HG02763 (cell line): ENCODE data around the gene RAB11FIP4.

ENCODE experiments used
- ATAC-seq: cut with Tn5 transposase; IDR thresholded peaks from one replicate; pipeline ENCODE4 v1.9.1; 2021; ENCODE audit warnings: mild to moderate bottlenecking, moderate library complexity; ENCODE audit not compliant: unreplicated experiment

RAB11FIP4 gene

GRCh38 chr17:31456814-31457213, 65.3 kb downstream of the RAB11FIP4 start:
- no peak for ATAC-seq

- ATAC-seq, result no peak
These were observed 66.1 kb downstream of the RAB11FIP4 start for GRCh38 chr17:31457391-31458234.

- no peak for ATAC-seq
These were observed 67.4 kb downstream of the RAB11FIP4 start for GRCh38 chr17:31458829-31459228.

GRCh38 chr17:31459716-31460115, 68.2 kb downstream of the RAB11FIP4 start:
- no peak for ATAC-seq

GRCh38 chr17:31460226-31460721, 68.8 kb downstream of the RAB11FIP4 start:
- no peak for ATAC-seq

GRCh38 chr17:31461227-31461810, 69.8 kb downstream of the RAB11FIP4 start:
- no peak for ATAC-seq

GRCh38 chr17:31462261-31462660, 70.8 kb downstream of the RAB11FIP4 start:
- no peak for ATAC-seq

GRCh38 chr17:31466096-31466760, 74.8 kb downstream of the RAB11FIP4 start:
- ATAC-seq, result no peak

GRCh38 chr17:31467502-31468256, 76.2 kb downstream of the RAB11FIP4 start:
- ATAC-seq, result no peak

GRCh38 chr17:31469959-31470358, 78.5 kb downstream of the RAB11FIP4 start:
- no peak for ATAC-seq

GRCh38 chr17:31470592-31470991, 79.1 kb downstream of the RAB11FIP4 start:
- no peak for ATAC-seq

GRCh38 chr17:31472137-31472536, 80.7 kb downstream of the RAB11FIP4 start:
- no peak for ATAC-seq

- no peak for ATAC-seq
These were observed 84.1 kb downstream of the RAB11FIP4 start for GRCh38 chr17:31475378-31476162.

GRCh38 chr17:31476525-31477416, 85.3 kb downstream of the RAB11FIP4 start:
- ATAC-seq, result no peak

GRCh38 chr17:31477417-31478055, 86.1 kb downstream of the RAB11FIP4 start:
- ATAC-seq, result no peak

GRCh38 chr17:31479062-31479408, 87.6 kb downstream of the RAB11FIP4 start:
- ATAC-seq, result no peak

- no peak for ATAC-seq
These were observed 88.0 kb downstream of the RAB11FIP4 start for GRCh38 chr17:31479524-31479923.

- no peak for ATAC-seq
These were observed 88.6 kb downstream of the RAB11FIP4 start for GRCh38 chr17:31480067-31480466.
